GOT3 (cell line): ENCODE results near the gene CCDC120.

Experiments used
- DNase-seq: peaks from one replicate; lab custom pipeline; 2025; ENCODE audit warnings: mixed read lengths; lab: John Stamatoyannopoulos, UW

CCDC120 gene

GRCh38 chrX:49101629-49101984 is 42.8 kb downstream of the CCDC120 start:
- DNase-seq, result no peak

GRCh38 chrX:49102190-49102589 is 43.4 kb downstream of the CCDC120 start:
- no peak for DNase-seq

- DNase-seq, result no peak
Measured at GRCh38 chrX:49103637-49104036, 44.8 kb downstream of the CCDC120 start.

GRCh38 chrX:49106296-49106695 is 47.5 kb downstream of the CCDC120 start:
- DNase-seq, result no peak

GRCh38 chrX:49106930-49107329 is 48.1 kb downstream of the CCDC120 start:
- DNase-seq, result no peak

GRCh38 chrX:49108641-49109040 is 49.8 kb downstream of the CCDC120 start:
- DNase-seq, result no peak

- DNase-seq, result no peak
Measured at GRCh38 chrX:49110417-49110816, 51.6 kb downstream of the CCDC120 start.

- no peak for DNase-seq
Measured at GRCh38 chrX:49111791-49112190, 53.0 kb downstream of the CCDC120 start.

- no peak for DNase-seq
Measured at GRCh38 chrX:49116076-49116475, 57.3 kb downstream of the CCDC120 start.

GRCh38 chrX:49116716-49117115 is 57.9 kb downstream of the CCDC120 start:
- no peak for DNase-seq

- DNase-seq, result no peak
Measured at GRCh38 chrX:49117581-49117980, 58.8 kb downstream of the CCDC120 start.
